ENCODE data around the gene OR5AN1.
"Not testable (repeated sequence)": the region's sequence is repeated elsewhere in the genome, so short reads cannot be mapped to it uniquely, and the experiment has no call there.

OR5AN1 gene

DNA sequence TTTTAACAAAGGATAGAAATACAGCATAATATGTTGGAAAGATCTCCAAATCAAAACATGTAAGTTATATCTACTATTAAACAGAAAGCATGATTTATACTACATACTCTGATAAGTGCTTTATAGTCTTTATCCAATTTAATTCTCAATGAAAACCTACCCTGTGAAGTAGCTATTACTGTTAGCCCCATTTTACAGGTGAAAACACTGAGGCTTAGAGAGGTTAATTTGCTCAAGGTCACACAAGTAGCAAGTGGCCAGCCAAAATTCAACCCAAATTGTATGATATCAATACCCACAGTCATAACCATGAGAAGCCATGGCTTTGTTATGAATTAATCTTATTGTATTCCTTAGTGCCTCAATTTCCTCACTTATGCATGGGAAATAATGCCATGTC lies 675 bp upstream of the OR5AN1 start:
- no peak overlapping the region for H3K4me3 ChIP-seq (ENCODE audit: insufficient read depth, low read length, poor library complexity, severe bottlenecking)
- H3K36me3 ChIP-seq (ENCODE audit: low read length), result no peaks in the 10 kb centered on the region
- no peak overlapping the region for H3K4me2 ChIP-seq (ENCODE audit: low read depth, low read length, poor library complexity, severe bottlenecking)
- H3K9ac ChIP-seq (ENCODE audit: low read length), result no peak overlapping the region
- H4K20me1 ChIP-seq (ENCODE audit: low read depth, low read length), result no peaks in the 10 kb centered on the region
- TF ChIP-seq EZH2phosphoT487 (conservative IDR thresholded peaks at IDR 0.05; ENCODE audit: low read length), result no peak
- TF ChIP-seq, protein P1, sequence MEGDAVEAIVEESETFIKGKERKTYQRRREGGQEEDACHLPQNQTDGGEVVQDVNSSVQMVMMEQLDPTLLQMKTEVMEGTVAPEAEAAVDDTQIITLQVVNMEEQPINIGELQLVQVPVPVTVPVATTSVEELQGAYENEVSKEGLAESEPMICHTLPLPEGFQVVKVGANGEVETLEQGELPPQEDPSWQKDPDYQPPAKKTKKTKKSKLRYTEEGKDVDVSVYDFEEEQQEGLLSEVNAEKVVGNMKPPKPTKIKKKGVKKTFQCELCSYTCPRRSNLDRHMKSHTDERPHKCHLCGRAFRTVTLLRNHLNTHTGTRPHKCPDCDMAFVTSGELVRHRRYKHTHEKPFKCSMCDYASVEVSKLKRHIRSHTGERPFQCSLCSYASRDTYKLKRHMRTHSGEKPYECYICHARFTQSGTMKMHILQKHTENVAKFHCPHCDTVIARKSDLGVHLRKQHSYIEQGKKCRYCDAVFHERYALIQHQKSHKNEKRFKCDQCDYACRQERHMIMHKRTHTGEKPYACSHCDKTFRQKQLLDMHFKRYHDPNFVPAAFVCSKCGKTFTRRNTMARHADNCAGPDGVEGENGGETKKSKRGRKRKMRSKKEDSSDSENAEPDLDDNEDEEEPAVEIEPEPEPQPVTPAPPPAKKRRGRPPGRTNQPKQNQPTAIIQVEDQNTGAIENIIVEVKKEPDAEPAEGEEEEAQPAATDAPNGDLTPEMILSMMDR (IDR thresholded peaks at IDR 0.05; ENCODE audit: insufficient read depth, low read length, poor library complexity, severe bottlenecking), result no peak
- no peaks in the 10 kb centered on the region for H3K9me3 ChIP-seq (ENCODE audit: insufficient read depth, low read length)
- no peaks in the 10 kb centered on the region for H3K79me2 ChIP-seq (ENCODE audit: insufficient read depth, low read length)
- H3K27ac ChIP-seq (ENCODE audit: low read depth, low read length), result no peak overlapping the region
- no peaks in the 10 kb centered on the region for H3K27me3 ChIP-seq (ENCODE audit: low read length)
- H2AFZ ChIP-seq (ENCODE audit: low read depth, low read length, severe bottlenecking), result no peak overlapping the region
- H3F3A ChIP-seq (ENCODE audit: insufficient read depth), result no peaks in the 10 kb centered on the region
- H3K9me2 ChIP-seq (replicated peaks; ENCODE audit: insufficient read depth, low read length), result no peaks in the 10 kb centered on the region

DNA sequence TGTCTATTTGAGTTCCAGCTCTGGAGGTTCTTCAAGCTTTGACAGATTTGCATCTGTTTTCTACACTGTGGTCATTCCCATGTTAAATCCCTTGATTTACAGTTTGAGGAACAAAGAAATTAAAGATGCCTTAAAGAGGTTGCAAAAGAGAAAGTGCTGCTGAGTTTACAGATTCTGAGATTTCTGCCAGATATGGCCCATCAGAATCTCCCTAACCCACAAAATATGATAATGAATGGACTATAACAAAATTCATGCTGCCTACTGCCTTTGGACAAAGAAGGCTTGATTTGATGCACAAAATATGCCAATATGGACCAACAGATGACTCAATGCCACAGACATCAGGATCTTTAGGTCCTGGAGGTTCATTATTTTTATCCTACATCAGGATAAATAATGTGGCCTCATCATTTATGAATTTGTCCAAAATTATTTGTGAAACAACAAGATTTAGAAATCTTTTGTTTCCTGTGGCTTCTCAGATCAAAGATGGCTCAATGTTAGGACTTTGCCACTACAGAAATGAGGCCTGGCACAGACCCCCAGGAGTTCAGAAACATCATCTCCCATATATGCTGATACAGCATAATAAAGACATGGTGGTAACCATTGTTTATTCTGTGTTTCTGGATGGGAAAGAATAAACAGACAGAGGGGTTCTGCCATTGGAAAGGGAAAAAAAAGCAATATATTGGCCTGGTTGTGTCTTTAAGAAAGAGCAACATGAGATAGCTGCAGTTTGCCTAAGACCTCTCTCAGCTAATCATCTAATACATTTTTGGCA lies 6.7 kb downstream of the OR5AN1 start:
- Histone ChIP-seq H3K27me3 (ENCODE audit: low read length) (no peaks in the 10 kb centered on the region), H3K9me2 (replicated peaks; ENCODE audit: insufficient read depth, low read length) (no peaks in the 10 kb centered on the region), H3K4me2 (ENCODE audit: low read depth, low read length, poor library complexity, severe bottlenecking) (no peak overlapping the region), H3K36me3 (ENCODE audit: low read length) (no peaks in the 10 kb centered on the region), H3K9ac (ENCODE audit: low read length) (no peak overlapping the region), H3K27ac (ENCODE audit: low read depth, low read length) (no peak overlapping the region), H3K79me2 (ENCODE audit: insufficient read depth, low read length) (no peaks in the 10 kb centered on the region), H3K4me3 (ENCODE audit: insufficient read depth, low read length, poor library complexity, severe bottlenecking) (no peak overlapping the region), H3F3A (ENCODE audit: insufficient read depth) (no peaks in the 10 kb centered on the region), H2AFZ (ENCODE audit: low read depth, low read length, severe bottlenecking) (no peak overlapping the region), H3K9me3 (ENCODE audit: insufficient read depth, low read length) (no peaks in the 10 kb centered on the region), H4K20me1 (ENCODE audit: low read depth, low read length) (no peaks in the 10 kb centered on the region)
- TF ChIP-seq EZH2phosphoT487 (conservative IDR thresholded peaks at IDR 0.05; ENCODE audit: low read length), result no peak
- TF ChIP-seq, protein P1 (IDR thresholded peaks at IDR 0.05; ENCODE audit: insufficient read depth, low read length, poor library complexity, severe bottlenecking), result no peak

DNA sequence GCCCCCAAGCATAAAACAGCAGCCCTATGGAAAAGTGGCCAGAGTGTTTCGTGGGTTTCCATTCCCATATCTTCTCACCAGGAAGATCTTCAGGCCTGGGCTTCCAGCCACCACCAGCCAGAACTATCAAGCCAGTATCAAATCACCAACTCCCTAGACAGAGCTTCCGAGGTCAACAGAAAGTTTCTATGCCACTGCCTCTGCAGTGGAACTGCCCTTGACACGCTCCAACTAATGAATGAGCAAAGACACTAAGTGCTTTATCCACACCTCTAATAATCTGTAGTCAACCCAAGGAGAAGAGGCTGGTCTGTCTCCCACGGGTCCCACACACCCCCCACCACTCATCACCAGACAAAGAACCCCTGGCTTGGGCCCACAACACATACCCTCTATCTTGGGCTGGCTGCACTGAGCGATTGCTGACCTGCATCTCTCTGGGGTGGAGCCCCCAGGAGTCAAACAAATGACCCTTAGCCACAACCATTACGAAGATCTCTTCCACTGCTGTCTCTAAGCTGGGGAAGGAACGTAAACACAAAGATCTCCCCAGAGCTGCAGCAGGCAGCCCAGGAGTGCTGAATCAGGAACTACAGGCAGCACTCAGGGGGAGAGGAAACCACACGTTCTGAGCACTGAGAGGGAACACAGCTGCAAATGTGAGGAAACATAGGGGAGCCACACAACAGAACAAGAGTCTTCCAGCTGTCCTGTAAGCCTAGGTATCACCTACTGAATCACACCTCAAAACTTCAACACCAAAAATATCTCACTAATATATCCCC lies 9.7 kb downstream of the OR5AN1 start:
- H3F3A ChIP-seq (ENCODE audit: insufficient read depth), result no peaks in the 10 kb centered on the region
- H4K20me1 ChIP-seq (ENCODE audit: low read depth, low read length), result no peaks in the 10 kb centered on the region
- no peaks in the 10 kb centered on the region for H3K27me3 ChIP-seq (ENCODE audit: low read length)
- H3K9me3 ChIP-seq (ENCODE audit: insufficient read depth, low read length), result no peaks in the 10 kb centered on the region
- H3K4me2 ChIP-seq (ENCODE audit: low read depth, low read length, poor library complexity, severe bottlenecking), result no peak overlapping the region
- no peaks in the 10 kb centered on the region for H3K9me2 ChIP-seq (replicated peaks; ENCODE audit: insufficient read depth, low read length)
- no peaks in the 10 kb centered on the region for H3K79me2 ChIP-seq (ENCODE audit: insufficient read depth, low read length)
- H2AFZ ChIP-seq (ENCODE audit: low read depth, low read length, severe bottlenecking), result no peak overlapping the region
- H3K27ac ChIP-seq (ENCODE audit: low read depth, low read length), result no peak overlapping the region
- H3K36me3 ChIP-seq (ENCODE audit: low read length), result no peaks in the 10 kb centered on the region
- H3K4me3 ChIP-seq (ENCODE audit: insufficient read depth, low read length, poor library complexity, severe bottlenecking), result no peak overlapping the region
- no peak overlapping the region for H3K9ac ChIP-seq (ENCODE audit: low read length)
- TF ChIP-seq, protein P1 (IDR thresholded peaks at IDR 0.05; ENCODE audit: insufficient read depth, low read length, poor library complexity, severe bottlenecking), result no peak
- no peak for TF ChIP-seq EZH2phosphoT487 (conservative IDR thresholded peaks at IDR 0.05; ENCODE audit: low read length)

DNA sequence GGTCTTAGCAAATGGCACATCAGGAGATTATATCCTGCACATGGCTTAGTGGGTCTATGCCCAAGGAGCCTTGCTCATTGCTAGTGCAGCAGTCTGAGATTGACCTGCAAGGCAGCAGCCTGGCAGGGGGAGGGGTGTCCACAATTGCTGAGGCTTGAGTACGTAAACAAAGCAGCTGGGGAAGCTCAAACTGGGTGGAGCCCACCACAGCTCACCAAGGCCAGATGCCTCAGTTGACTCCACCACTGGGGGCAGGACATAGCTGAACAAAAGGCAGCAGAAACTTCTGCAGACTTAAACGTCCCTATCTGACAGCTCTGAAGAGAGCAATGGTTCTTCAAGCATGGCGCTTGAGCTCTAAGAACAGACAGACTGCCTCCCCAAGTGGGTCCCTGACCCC lies 13.6 kb downstream of the OR5AN1 start:
- H3K4me3 ChIP-seq (ENCODE audit: insufficient read depth, low read length, poor library complexity, severe bottlenecking); H4K20me1 ChIP-seq (ENCODE audit: low read depth, low read length); H3K27me3 ChIP-seq (ENCODE audit: low read length): not testable (repeated sequence)

More for the DNA sequence above, 13.6 kb downstream of the OR5AN1 start:
- not testable (repeated sequence) for H3K9ac ChIP-seq (ENCODE audit: low read length); H3K4me2 ChIP-seq (ENCODE audit: low read depth, low read length, poor library complexity, severe bottlenecking); H3K79me2 ChIP-seq (ENCODE audit: insufficient read depth, low read length); H3K36me3 ChIP-seq (ENCODE audit: low read length); H3K9me2 ChIP-seq (replicated peaks; ENCODE audit: insufficient read depth, low read length); H3K9me3 ChIP-seq (ENCODE audit: insufficient read depth, low read length); H2AFZ ChIP-seq (ENCODE audit: low read depth, low read length, severe bottlenecking); H3F3A ChIP-seq (ENCODE audit: insufficient read depth); H3K27ac ChIP-seq (ENCODE audit: low read depth, low read length)
